Spleen (tissue), 11 donors: Measurements from ENCODE around the gene WT1. TPM values are rescaled to one million over a fixed set of nuclear protein-coding genes. Genes with fewer than 3 reads are reported as not detected.

Experiments
- DNase-seq: peaks from one replicate; pipeline ENCODE4 v3.0.0-alpha.2; 2020
- H3K27ac ChIP-seq, 8 donors: fragments of 200-600 bp; sonication (generic) in 7 of 8; 1 replicate in 4 of 8; 2 replicates in 4 of 8; pipeline versions ENCODE4 v1.5.0 to v1.8.0; 2016 to 2021; ENCODE audit warnings: inconsistent platforms in 4 of 8, mild to moderate bottlenecking in 4 of 8, moderate library complexity in 1 of 8
- H3K27me3 ChIP-seq, 7 donors: fragments of 200-600 bp; sonication (generic) in 6 of 7; replicated peaks in 1 of 7; 1 replicate in 4 of 7; 2 replicates in 3 of 7; pipeline versions ENCODE4 v1.5.0 to v1.8.0; 2016 to 2021; ENCODE audit warnings: inconsistent platforms in 3 of 7, mild to moderate bottlenecking in 1 of 7
- H3K36me3 ChIP-seq, 6 donors: fragments of 200-600 bp; sonication (generic) in 5 of 6; 1 replicate in 4 of 6; 2 replicates in 2 of 6; pipeline versions ENCODE4 v1.5.0 to v1.8.0; 2016 to 2021; ENCODE audit warnings: inconsistent platforms in 2 of 6
- H3K4me1 ChIP-seq, 6 donors: fragments of 200-600 bp; sonication (generic) in 5 of 6; 1 replicate in 3 of 6; 2 replicates in 3 of 6; pipeline versions ENCODE4 v1.5.0 to v1.8.0; 2016 to 2021; ENCODE audit warnings: inconsistent platforms in 3 of 6
- H3K4me3 ChIP-seq, 8 donors: fragments of 200-600 bp; sonication (generic) in 7 of 8; 1 replicate in 4 of 8; 2 replicates in 4 of 8; pipeline versions ENCODE4 v1.5.0 to v1.8.0; 2016 to 2021; ENCODE audit warnings: inconsistent platforms in 4 of 8, mild to moderate bottlenecking in 4 of 8, moderate library complexity in 2 of 8
- H3K9me3 ChIP-seq, 8 donors: fragments of 200-600 bp; sonication (generic) in 7 of 8; 1 replicate in 4 of 8; 2 replicates in 4 of 8; pipeline versions ENCODE4 v1.5.0 to v1.8.0; 2016 to 2021; ENCODE audit warnings: inconsistent platforms in 4 of 8
- POLR2A ChIP-seq, 3 donors: fragments of 450-650 bp; IDR thresholded peaks; one replicate each; pipeline ENCODE4 v1.5.1; 2017; ENCODE audit warnings: antibody characterized with exemption in 3 of 3, mild to moderate bottlenecking in 1 of 3
- POLR2AphosphoS5 ChIP-seq, 3 donors: sonication (generic); formaldehyde crosslinking; IDR thresholded peaks; one replicate each; pipeline ENCODE4 v1.5.1; 2017; ENCODE audit warnings: antibody characterized with exemption in 3 of 3
- WGBS, 5 donors: extraction: QIAGEN DNeasy Blood & Tissue Kit in 3 of 5; methylation state at CpG; one replicate each; pipeline versions ENCODE4 v1.1.5 to v1.1.7; 2013 to 2018; 5-methylcytosine and 5-hydroxymethylcytosine counted together
- intact Hi-C: fragments of 100-400 bp; cut with DNase I; formaldehyde crosslinking; loops from one replicate; pipeline ENCODE4 v1.15.0; 2023; ENCODE audit warnings: low total_unique reads
- polyA plus RNA-seq, 3 donors: library from polyadenylated mRNA; stranded (reverse); fragments of 200-250 nt; gene quantifications; one replicate each; pipeline ENCODE4 v1.2.1, GENCODE V29; 2013
- total RNA-seq, 7 donors: library from RNA; depleted of rRNA in 3 of 7; stranded (reverse); fragments of >200 nt in 3 of 7; fragmentation: NEBNext Ultra II Directional in 4 of 7; extraction: Animal tissue kit (Norgen Biotek cat#: 25700) in 4 of 7; gene quantifications; one replicate each; pipeline versions ENCODE4 v1.1.0 to v1.2.1, GENCODE V29; 2016 to 2021
- TF ChIP-seq, protein P1 (sequence below), 11 experiments: fragments of 200-600 bp in 7 of 11; fragments of 450-650 bp in 4 of 11; sonication (generic) in 4 of 11; IDR thresholded peaks in 8 of 11; conservative IDR thresholded peaks in 3 of 11; 1 replicate in 7 of 11; 2 replicates in 4 of 11; pipeline versions ENCODE4 v1.4.0 to v1.8.0; 2016 to 2021; ENCODE audit warnings: antibody characterized with exemption in 11 of 11, inconsistent platforms in 4 of 11, mild to moderate bottlenecking in 1 of 11
- donor health status: healthy with polysubstance abuse.
- donor health status: DM: no; HTN: no; CAD: no; lungs with moderate emphysema.
- donor health status: DM: no; HTN: no; CAD: no.
- donor health status: Bipolar disorder and iron deficiency.
- donor health status: healthy.
- donor health status: DM: no; HTN: no; CAD: no.
- donor health status: DM: yes; HTN: yes; CAD: no.

WT1 gene
- total and polyA plus RNA-seq, 10 donors: 1.6 to 53.0 (median 26.8) TPM

DNA sequence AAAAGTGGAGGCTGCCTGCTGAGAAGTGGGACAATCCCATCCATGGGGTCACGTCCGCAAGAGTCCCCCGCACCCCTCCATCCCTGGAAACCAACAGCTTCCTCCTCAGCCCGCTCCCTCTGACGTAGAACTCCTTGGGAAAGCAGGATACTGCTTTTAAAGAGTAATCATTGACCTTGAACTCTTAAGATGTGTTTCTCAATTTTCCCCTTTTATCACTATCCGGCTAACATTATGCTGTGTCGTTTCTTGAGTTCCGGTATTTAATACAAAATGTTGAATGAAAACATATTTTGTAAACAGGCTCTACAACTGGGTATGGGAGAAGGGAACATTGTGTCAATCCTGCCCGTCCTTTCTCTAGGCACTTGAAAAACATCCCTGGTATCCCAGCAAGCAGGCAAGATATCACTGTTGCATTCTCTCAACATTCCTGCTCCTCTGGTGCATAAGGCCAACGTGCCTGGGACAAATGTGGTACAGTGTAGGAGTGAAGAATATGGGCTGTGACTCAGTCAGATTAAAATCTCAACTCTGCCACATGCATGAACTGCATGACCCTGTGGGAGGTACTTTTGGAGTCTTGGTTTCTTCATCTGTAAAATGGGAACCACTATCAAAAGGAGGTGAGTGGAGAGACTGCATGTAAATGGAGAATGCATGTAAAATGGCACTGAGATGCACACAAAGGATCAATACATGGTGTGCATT, 52.8 kb downstream of the WT1 start:
- DNase-seq: no peak
- Histone ChIP-seq H3K27ac (peak overlapping the region in 6 of 8 donors; percentile 13 to 77 (median 64)), H3K4me1 (peaks cover 0 to 13% (median 3%) of the 10 kb centered on the region in 6 donors), H3K27me3 (peaks cover 0 to 23% (median 0%) of the 10 kb centered on the region in 7 donors), H3K36me3 (no peaks in the 10 kb centered on the region), H3K9me3 (peaks cover 0 to 8% (median 0%) of the 10 kb centered on the region in 8 donors), H3K4me3 (no peak overlapping the region)
- TF ChIP-seq, protein P1, sequence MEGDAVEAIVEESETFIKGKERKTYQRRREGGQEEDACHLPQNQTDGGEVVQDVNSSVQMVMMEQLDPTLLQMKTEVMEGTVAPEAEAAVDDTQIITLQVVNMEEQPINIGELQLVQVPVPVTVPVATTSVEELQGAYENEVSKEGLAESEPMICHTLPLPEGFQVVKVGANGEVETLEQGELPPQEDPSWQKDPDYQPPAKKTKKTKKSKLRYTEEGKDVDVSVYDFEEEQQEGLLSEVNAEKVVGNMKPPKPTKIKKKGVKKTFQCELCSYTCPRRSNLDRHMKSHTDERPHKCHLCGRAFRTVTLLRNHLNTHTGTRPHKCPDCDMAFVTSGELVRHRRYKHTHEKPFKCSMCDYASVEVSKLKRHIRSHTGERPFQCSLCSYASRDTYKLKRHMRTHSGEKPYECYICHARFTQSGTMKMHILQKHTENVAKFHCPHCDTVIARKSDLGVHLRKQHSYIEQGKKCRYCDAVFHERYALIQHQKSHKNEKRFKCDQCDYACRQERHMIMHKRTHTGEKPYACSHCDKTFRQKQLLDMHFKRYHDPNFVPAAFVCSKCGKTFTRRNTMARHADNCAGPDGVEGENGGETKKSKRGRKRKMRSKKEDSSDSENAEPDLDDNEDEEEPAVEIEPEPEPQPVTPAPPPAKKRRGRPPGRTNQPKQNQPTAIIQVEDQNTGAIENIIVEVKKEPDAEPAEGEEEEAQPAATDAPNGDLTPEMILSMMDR (IDR thresholded peaks at IDR 0.05 in 8 of 11, conservative IDR thresholded peaks at IDR 0.05 in 3 of 11): no peak
- peak in 2 of 3 donors; percentile 44 to 63 for TF ChIP-seq POLR2AphosphoS5 (IDR thresholded peaks at IDR 0.05)
- no peak for TF ChIP-seq POLR2A (IDR thresholded peaks at IDR 0.05)
- intact Hi-C loops: no loop called here
- 50 to 77% (median 70%) methylated on average over 10 of the region's 10 CpGs for WGBS, 5 donors

- no peak for DNase-seq
- Histone ChIP-seq H3K4me3 (no peak overlapping the region), H3K4me1 (peaks cover 0 to 13% (median 0%) of the 10 kb centered on the region in 6 donors), H3K36me3 (no peaks in the 10 kb centered on the region), H3K27me3 (peaks cover 0 to 30% (median 0%) of the 10 kb centered on the region in 7 donors), H3K27ac (peak overlapping the region in 7 of 8 donors; percentile 21 to 77 (median 59)), H3K9me3 (peaks cover 0 to 8% (median 0%) of the 10 kb centered on the region in 8 donors)
- intact Hi-C loops: no loop called here
- TF ChIP-seq POLR2AphosphoS5 (IDR thresholded peaks at IDR 0.05): peak in 2 of 3 donors; percentile 18 to 57
- TF ChIP-seq, protein P1 (IDR thresholded peaks at IDR 0.05 in 8 of 11, conservative IDR thresholded peaks at IDR 0.05 in 3 of 11): no peak
- WGBS, 5 donors: 82 to 90% (median 86%) methylated on average over 5 to 9 of the region's 9 CpGs; no CpG with 5 or more reads in 1 of the 5 donors
Measured at GRCh38 chr11:32381179-32381578, 54.2 kb downstream of the WT1 start.

- H3K4me1 ChIP-seq: peaks cover 0 to 6% (median 0%) of the 10 kb centered on the region in 6 donors
Measured at GRCh38 chr11:32379719-32380118, 55.6 kb downstream of the WT1 start.

GRCh38 chr11:32375826-32376225, 59.5 kb downstream of the WT1 start:
- Histone ChIP-seq H3K9me3 (peaks cover 0 to 13% (median 0%) of the 10 kb centered on the region in 8 donors), H3K36me3 (no peaks in the 10 kb centered on the region), H3K27ac (no peak overlapping the region), H3K27me3 (peaks cover 0 to 17% (median 0%) of the 10 kb centered on the region in 7 donors), H3K4me1 (no peaks in the 10 kb centered on the region), H3K4me3 (no peak overlapping the region)
- TF ChIP-seq, protein P1 (IDR thresholded peaks at IDR 0.05 in 8 of 11, conservative IDR thresholded peaks at IDR 0.05 in 3 of 11): no peak
- TF ChIP-seq POLR2A (IDR thresholded peaks at IDR 0.05): no peak
- no peak for TF ChIP-seq POLR2AphosphoS5 (IDR thresholded peaks at IDR 0.05)
- intact Hi-C loops: no loop called here
- no peak for DNase-seq
- WGBS, 5 donors: 61 to 83% (median 75%) methylated on average over 1 of the region's 1 CpG

More at GRCh38 chr11:32379719-32380118, 55.6 kb downstream of the WT1 start:
- no peaks in the 10 kb centered on the region for H3K36me3 ChIP-seq
- 66 to 78% (median 77%) methylated on average over 9 to 10 of the region's 10 CpGs for WGBS, 5 donors
- TF ChIP-seq, protein P1 (IDR thresholded peaks at IDR 0.05 in 8 of 11, conservative IDR thresholded peaks at IDR 0.05 in 3 of 11): no peak
- TF ChIP-seq POLR2AphosphoS5 (IDR thresholded peaks at IDR 0.05): peak in 2 of 3 donors; percentile 25 to 30
- H3K4me3 ChIP-seq: no peak overlapping the region
- H3K27ac ChIP-seq: peak overlapping the region in 1 of 8 donors; percentile 70
- intact Hi-C loops: no loop called here
- peaks cover 0 to 19% (median 0%) of the 10 kb centered on the region in 7 donors for H3K27me3 ChIP-seq
- peaks cover 0 to 8% (median 0%) of the 10 kb centered on the region in 8 donors for H3K9me3 ChIP-seq
- DNase-seq: no peak
